ENCODE measurements around the gene TSGA10.
A peak's percentile ranks its signal among the peaks of the same experiment; 100 is the strongest.

Gene TSGA10

DNA sequence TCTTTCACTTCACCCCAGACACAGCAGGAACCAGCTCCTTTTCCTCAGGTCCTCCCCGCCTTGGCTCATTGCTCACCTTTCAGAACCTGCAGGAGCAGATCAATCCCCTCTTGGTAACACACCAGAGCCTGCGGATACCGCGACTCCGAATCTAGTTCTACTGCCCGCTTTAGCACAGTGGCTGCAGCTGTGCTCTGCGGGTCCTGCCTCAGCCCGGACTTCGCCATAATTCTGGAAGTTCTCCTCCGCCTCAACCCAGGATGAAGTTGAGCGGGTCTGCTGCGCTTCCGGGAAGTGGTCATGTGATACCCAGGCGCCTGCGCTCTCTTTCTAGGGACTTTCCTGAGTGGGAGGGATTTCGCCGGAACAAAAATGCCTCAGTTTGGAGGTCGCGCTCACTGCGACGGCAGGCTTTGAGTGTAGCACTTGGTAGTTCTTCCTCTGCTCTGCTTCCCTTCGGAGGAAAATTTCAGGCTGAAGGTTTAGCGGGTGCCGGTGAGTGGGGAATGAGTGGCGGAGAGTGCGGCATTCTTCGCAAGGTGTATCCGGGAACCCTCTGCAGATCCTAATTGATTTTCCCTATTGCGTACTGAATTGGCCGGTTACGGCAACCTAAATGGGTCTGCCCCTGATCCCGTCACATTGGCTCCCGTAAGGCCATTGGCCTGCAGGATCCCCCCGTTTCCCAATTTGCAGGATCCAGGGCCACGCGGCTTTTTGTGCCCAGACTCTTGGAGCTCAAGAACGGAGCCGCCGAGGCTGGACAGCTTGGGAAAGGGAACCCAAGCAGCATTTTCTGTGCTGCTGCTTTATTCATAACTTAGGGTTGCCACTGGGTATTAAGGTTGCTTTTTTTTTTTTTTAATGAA is 26.2 kb upstream of the TSGA10 start, which contains the start of the genes MITD1 and MRPL30:
TSS of gene MITD1 (minus strand) at position 304 of the 869 bp plus-strand sequence. CDS start at position 227, 77 bp downstream.
TSS of gene MRPL30 (plus strand) at position 430 of the 869 bp plus-strand sequence. CDS start 5,020 bp downstream, outside the sequence.
- Histone ChIP-seq H3K27ac (peak within 1 kb of the TSS; percentile 64), H3K36me3 (replicated peaks) (no peaks in the 10 kb centered on the region), H3K4me3 (ENCODE audit: low read depth, low read length) (peak within 1 kb of the TSS; percentile 98), H3K27me3 (replicated peaks) (no peaks in the 10 kb centered on the region)
- peak; percentile 94 for DNase-seq
- in situ Hi-C loops (cut with HindIII; ENCODE audit: low pct_ligation_motif_present, low sequenced_read_pairs) = no loop called here
- TF ChIP-seq, protein P1, sequence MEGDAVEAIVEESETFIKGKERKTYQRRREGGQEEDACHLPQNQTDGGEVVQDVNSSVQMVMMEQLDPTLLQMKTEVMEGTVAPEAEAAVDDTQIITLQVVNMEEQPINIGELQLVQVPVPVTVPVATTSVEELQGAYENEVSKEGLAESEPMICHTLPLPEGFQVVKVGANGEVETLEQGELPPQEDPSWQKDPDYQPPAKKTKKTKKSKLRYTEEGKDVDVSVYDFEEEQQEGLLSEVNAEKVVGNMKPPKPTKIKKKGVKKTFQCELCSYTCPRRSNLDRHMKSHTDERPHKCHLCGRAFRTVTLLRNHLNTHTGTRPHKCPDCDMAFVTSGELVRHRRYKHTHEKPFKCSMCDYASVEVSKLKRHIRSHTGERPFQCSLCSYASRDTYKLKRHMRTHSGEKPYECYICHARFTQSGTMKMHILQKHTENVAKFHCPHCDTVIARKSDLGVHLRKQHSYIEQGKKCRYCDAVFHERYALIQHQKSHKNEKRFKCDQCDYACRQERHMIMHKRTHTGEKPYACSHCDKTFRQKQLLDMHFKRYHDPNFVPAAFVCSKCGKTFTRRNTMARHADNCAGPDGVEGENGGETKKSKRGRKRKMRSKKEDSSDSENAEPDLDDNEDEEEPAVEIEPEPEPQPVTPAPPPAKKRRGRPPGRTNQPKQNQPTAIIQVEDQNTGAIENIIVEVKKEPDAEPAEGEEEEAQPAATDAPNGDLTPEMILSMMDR (IDR thresholded peaks at IDR 0.05; ENCODE audit: low read depth, low read length, missing control alignments) = no peak

DNA sequence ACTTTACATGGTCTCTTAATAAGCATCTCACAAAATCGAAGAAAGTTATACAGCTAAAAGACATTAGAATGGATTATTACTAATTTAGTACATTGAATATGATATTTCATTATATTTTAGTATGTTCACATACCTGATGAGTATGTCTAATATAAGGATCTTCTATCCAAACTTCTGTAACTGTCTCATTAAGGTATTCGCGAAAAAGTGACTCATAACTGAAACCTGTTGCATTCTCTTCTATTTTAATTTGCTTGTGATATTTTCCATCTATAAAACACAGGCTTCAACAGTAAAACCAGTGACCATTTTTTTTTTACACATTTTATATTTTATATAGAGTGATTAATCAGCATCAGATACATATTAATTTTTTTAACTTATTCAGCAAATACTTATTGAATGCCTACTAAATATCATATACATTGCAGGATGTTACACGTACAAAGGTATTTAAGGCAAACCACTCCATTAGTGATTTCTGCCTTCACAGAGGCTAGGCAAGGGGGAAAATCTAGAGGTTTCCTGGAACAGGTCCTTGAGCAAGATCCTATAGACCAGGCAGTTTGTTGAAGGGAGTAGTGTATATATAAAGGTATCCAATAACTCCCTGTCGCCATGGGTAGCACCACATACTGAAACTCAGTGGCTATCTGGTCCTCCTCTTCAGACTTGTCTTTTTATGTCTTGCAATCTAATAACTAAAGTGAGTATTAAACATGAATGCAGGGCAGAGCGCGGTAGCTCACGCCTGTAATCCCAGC is 16.8 kb upstream of the TSGA10 start:
- no peaks in the 10 kb centered on the region for H3K27me3 ChIP-seq (replicated peaks)
- in situ Hi-C loops (cut with HindIII; ENCODE audit: low pct_ligation_motif_present, low sequenced_read_pairs) = no loop called here
- no peak overlapping the region for H3K4me3 ChIP-seq (ENCODE audit: low read depth, low read length)
- DNase-seq = no peak
- TF ChIP-seq, protein P1 (IDR thresholded peaks at IDR 0.05; ENCODE audit: low read depth, low read length, missing control alignments) = no peak
- H3K36me3 ChIP-seq (replicated peaks) = peaks cover 24% of the 10 kb centered on the region
- no peak overlapping the region for H3K27ac ChIP-seq

DNA sequence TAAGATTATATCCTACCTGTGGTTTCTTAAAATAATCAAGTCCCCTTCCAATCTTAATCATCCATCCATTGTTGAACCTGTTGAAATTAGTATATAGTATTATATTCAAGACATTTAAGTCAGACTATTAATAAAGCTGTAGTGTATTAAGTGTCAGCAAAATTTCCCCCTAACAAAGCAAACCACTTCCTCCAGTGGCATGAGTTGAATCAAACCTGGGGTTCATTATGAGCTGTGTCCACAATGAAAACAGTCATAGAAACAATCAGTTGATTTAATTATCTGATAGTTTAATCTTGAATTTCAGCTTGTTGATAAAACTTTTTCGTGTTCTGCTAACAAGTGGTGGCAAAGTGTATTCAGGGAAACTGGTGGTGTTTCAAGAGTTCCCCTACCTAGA is 14.8 kb upstream of the TSGA10 start:
- H3K36me3 ChIP-seq (replicated peaks) = peaks cover 24% of the 10 kb centered on the region
- in situ Hi-C loops (cut with HindIII; ENCODE audit: low pct_ligation_motif_present, low sequenced_read_pairs) = no loop called here
- TF ChIP-seq, protein P1 (IDR thresholded peaks at IDR 0.05; ENCODE audit: low read depth, low read length, missing control alignments) = no peak

DNA sequence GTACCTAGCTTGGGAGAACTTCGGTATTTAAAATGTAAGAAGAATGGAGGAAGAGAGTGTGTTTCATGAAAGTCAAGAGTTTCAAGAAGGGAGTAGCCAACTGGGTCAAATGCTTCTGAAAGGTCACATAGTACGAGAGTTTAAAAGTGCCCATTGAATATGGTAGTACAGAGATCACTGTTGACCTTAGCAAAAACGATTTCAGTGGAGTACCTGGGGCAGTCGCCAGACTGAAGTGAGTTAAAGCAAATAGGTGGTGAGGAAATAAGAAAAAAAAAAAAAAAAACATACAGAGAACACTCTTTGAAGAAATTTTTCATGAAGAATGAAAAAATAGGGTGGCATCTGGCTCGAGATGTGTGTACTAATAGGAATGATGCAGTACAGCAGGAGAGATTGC is 11.5 kb upstream of the TSGA10 start:
- TF ChIP-seq, protein P1 (IDR thresholded peaks at IDR 0.05; ENCODE audit: low read depth, low read length, missing control alignments) = no peak
- peaks cover 19% of the 10 kb centered on the region for H3K36me3 ChIP-seq (replicated peaks)
- in situ Hi-C loops (cut with HindIII; ENCODE audit: low pct_ligation_motif_present, low sequenced_read_pairs) = no loop called here
- H3K4me3 ChIP-seq (ENCODE audit: low read depth, low read length) = no peak overlapping the region
- H3K27ac ChIP-seq = no peak overlapping the region
- no peaks in the 10 kb centered on the region for H3K27me3 ChIP-seq (replicated peaks)
- no peak for DNase-seq

More for the DNA sequence above, 14.8 kb upstream of the TSGA10 start:
- H3K27ac ChIP-seq = no peak overlapping the region
- no peak for DNase-seq
- no peak overlapping the region for H3K4me3 ChIP-seq (ENCODE audit: low read depth, low read length)
- no peaks in the 10 kb centered on the region for H3K27me3 ChIP-seq (replicated peaks)

DNA sequence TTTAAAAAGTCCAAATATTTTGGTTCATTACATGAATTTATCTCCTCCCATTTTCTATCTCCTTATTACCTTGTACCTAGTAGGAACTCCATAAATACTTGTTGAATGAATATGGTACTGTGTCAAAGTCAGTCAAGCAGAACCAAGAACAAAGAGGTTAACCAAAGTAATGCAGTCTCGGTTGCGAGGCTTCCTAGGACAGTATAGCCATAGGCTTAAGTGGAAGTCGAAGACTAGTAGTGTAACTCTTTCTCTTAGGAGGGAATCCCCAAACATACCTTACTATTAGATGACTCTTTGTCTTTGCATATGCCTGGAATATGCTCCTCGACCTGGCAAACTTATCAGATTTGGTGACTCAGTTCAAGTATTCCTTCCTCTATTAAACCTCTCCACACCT is 4.9 kb upstream of the TSGA10 start:
- TF ChIP-seq, protein P1 (IDR thresholded peaks at IDR 0.05; ENCODE audit: low read depth, low read length, missing control alignments) = no peak
- Histone ChIP-seq H3K4me3 (ENCODE audit: low read depth, low read length) (no peak overlapping the region), H3K27me3 (replicated peaks) (no peaks in the 10 kb centered on the region), H3K36me3 (replicated peaks) (no peaks in the 10 kb centered on the region), H3K27ac (no peak overlapping the region)
- DNase-seq = no peak
- in situ Hi-C loops (cut with HindIII; ENCODE audit: low pct_ligation_motif_present, low sequenced_read_pairs) = no loop called here

All from brain microvascular endothelial cell (primary cell).